Caco-2 (cell line): Measurements from ENCODE around the gene PALLD. TPM values are rescaled to one million over a fixed set of nuclear protein-coding genes. Genes with fewer than 3 reads are reported as not detected.
"Not testable (repeated sequence)": the region's sequence is repeated elsewhere in the genome, so short reads cannot be mapped to it uniquely, and the experiment has no call there.

Source experiments
- BruUV-seq: library from RNA; stranded (reverse); fragments of 400-500 nt; replicated peaks from 2 replicates; lab custom pipeline; 2021; lab: Mats Ljungman, UMichigan
- CTCF ChIA-PET: fragments of 300-600 bp; sonication (Branson Sonifier 250); formaldehyde crosslinking; loops from one replicate; lab custom pipeline; 2022; ENCODE audit warnings: antibody characterized with exemption; lab: Charles Lee
- POLR2A ChIA-PET: fragments of 300-600 bp; sonication (Branson Sonifier 250); formaldehyde crosslinking; loops from one replicate; lab custom pipeline; 2022; ENCODE audit warnings: antibody characterized with exemption; lab: Charles Lee
- DNase-seq, 2 experiments: peaks; one replicate each; pipeline versions ENCODE4 v3.0.0 to v3.0.0-alpha.2; 2020 to 2022
- H3K27me3 ChIP-seq: replicated peaks from 2 replicates; pipeline ENCODE4 v1.6.0; 2011; ENCODE audit warnings: low read length; ENCODE audit not compliant: control insufficient read depth, insufficient read depth
- H3K36me3 ChIP-seq: 2 replicates; pipeline ENCODE4 v1.5.1; 2011; ENCODE audit warnings: low read length; ENCODE audit not compliant: control insufficient read depth, insufficient read depth
- H3K4me1 ChIP-seq: fragments of 250-450 bp; sonication (Bioruptor Pico); 2 replicates; pipeline ENCODE4 v1.5.1; 2020; ENCODE audit warnings: mild to moderate bottlenecking
- H3K4me3 ChIP-seq: 2 replicates; pipeline ENCODE4 v1.5.1; 2011; ENCODE audit warnings: low read depth, mild to moderate bottlenecking, control low read depth, low read length
- H3K9me3 ChIP-seq: fragments of 250-450 bp; sonication (Bioruptor Pico); 2 replicates; pipeline ENCODE4 v1.5.1; 2020; ENCODE audit warnings: mild to moderate bottlenecking, moderate library complexity
- H3K27ac Mint-ChIP-seq: one replicate; pipeline ENCODE4 v1.8.0; 2022; ENCODE audit warnings: mixed read lengths; ENCODE audit not compliant: unreplicated experiment
- H3K27me3 Mint-ChIP-seq: one replicate; pipeline ENCODE4 v1.8.0; 2022; ENCODE audit warnings: mixed read lengths; ENCODE audit not compliant: insufficient read depth, unreplicated experiment
- H3K36me3 Mint-ChIP-seq: one replicate; pipeline ENCODE4 v1.8.0; 2022; ENCODE audit warnings: mild to moderate bottlenecking, mixed read lengths; ENCODE audit not compliant: insufficient read depth, unreplicated experiment
- H3K4me1 Mint-ChIP-seq: one replicate; pipeline ENCODE4 v1.8.0; 2022; ENCODE audit warnings: low read depth, mixed read lengths; ENCODE audit not compliant: unreplicated experiment
- H3K4me3 Mint-ChIP-seq: one replicate; pipeline ENCODE4 v1.8.0; 2022; ENCODE audit warnings: mild to moderate bottlenecking, moderate library complexity, mixed read lengths; ENCODE audit not compliant: unreplicated experiment
- H3K9me3 Mint-ChIP-seq: one replicate; pipeline ENCODE4 v1.8.0; 2022; ENCODE audit warnings: mixed read lengths; ENCODE audit not compliant: unreplicated experiment
- CTCF ChIP-seq, 2 experiments: fragments of 200-600 bp in 1 of 2; IDR thresholded peaks; 1 replicate in 1 of 2; 2 replicates in 1 of 2; pipeline versions ENCODE4 v1.5.1 to v1.8.0; 2011 to 2022; ENCODE audit warnings: antibody characterized with exemption in 1 of 2, control low read depth in 1 of 2, inconsistent platforms in 1 of 2, low read depth in 1 of 2, low read length in 1 of 2, mild to moderate bottlenecking in 1 of 2, moderate library complexity in 1 of 2; ENCODE audit not compliant: insufficient read depth in 1 of 2, severe bottlenecking in 1 of 2, unreplicated experiment in 1 of 2
- intact Hi-C: fragments of 100-400 bp; cut with micrococcal nuclease; formaldehyde crosslinking; loops from one replicate; pipeline ENCODE4 v1.10.0; 2022; ENCODE audit not compliant: unreplicated experiment
- total RNA-seq: library from RNA; stranded (reverse); gene quantifications from 2 replicates; pipeline ENCODE4 v1.2.3, GENCODE V29; 2022

The PALLD gene
- total RNA-seq, 1 experiment from 2014 or later, result 12.3 TPM

- no peak for TF ChIP-seq CTCF (IDR thresholded peaks at IDR 0.05; ENCODE audit: insufficient read depth in 1 of 2, low read depth in 1 of 2, low read length in 1 of 2, severe bottlenecking in 1 of 2, unreplicated experiment in 1 of 2)
- DNase-seq, result no peak
- no peaks in the 10 kb centered on the region for H3K9me3 Mint-ChIP-seq
- no peak overlapping the region for H3K4me3 Mint-ChIP-seq
- Histone ChIP-seq H3K4me3 (no peak overlapping the region), H3K36me3 (no peaks in the 10 kb centered on the region), H3K27me3 (no peaks in the 10 kb centered on the region), H3K4me1 (no peaks in the 10 kb centered on the region), H3K9me3 (no peaks in the 10 kb centered on the region)
- H3K27ac Mint-ChIP-seq, result no peak overlapping the region
- ChIA-PET POLR2A (no interaction called here), CTCF (interaction anchor here (0.6 kb wide), 1 partner anchor 70 kb away, joined by 3 read pairs; no protein-coding TSS in a partner anchor)
- intact Hi-C loops, result no loop called here
- no peaks in the 10 kb centered on the region for H3K4me1 Mint-ChIP-seq
- no TSS peak for BruUV-seq
- no peaks in the 10 kb centered on the region for H3K27me3 Mint-ChIP-seq
- H3K36me3 Mint-ChIP-seq, result no peaks in the 10 kb centered on the region
These were observed 307.3 kb downstream of the PALLD start for GRCh38 chr4:168804146-168804545.

- no peaks in the 10 kb centered on the region for H3K4me1 Mint-ChIP-seq
- no TSS peak for BruUV-seq
- H3K27me3 Mint-ChIP-seq, result no peaks in the 10 kb centered on the region
- peaks cover 9% of the 10 kb centered on the region for H3K9me3 Mint-ChIP-seq
- TF ChIP-seq CTCF (IDR thresholded peaks at IDR 0.05; ENCODE audit: insufficient read depth in 1 of 2, low read depth in 1 of 2, low read length in 1 of 2, severe bottlenecking in 1 of 2, unreplicated experiment in 1 of 2), result no peak
- Histone ChIP-seq H3K4me1 (no peaks in the 10 kb centered on the region), H3K9me3 (no peaks in the 10 kb centered on the region), H3K36me3 (no peaks in the 10 kb centered on the region), H3K4me3 (no peak overlapping the region), H3K27me3 (no peaks in the 10 kb centered on the region)
- ChIA-PET CTCF (no interaction called here), POLR2A (no interaction called here)
- no peak overlapping the region for H3K27ac Mint-ChIP-seq
- no peak for DNase-seq
- no peak overlapping the region for H3K4me3 Mint-ChIP-seq
- intact Hi-C loops, result no loop called here
- no peaks in the 10 kb centered on the region for H3K36me3 Mint-ChIP-seq
These were observed 308.5 kb downstream of the PALLD start for GRCh38 chr4:168805341-168805740.

DNA sequence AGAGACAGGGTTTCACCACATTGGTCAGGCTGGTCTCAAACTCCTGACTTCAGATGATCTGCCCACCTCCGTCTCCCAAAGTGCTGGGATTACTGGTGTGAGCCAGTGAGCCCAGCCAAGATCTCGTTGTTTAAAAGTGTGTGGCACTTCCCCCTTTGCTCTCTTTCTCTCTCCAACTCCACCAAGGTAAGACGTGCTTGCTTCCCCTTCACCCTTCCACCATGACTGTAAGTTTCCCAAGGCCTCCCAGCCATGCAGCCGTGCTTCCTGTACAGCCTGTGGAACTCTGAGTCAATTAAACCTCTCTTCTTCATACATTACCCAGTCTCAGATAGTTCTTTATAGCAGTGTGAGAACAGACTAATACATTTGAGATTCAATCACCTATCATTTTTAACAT lies 309.4 kb downstream of the PALLD start:
- H3K36me3 ChIP-seq, H3K4me3 ChIP-seq, H3K4me1 Mint-ChIP-seq, H3K4me1 ChIP-seq, POLR2A ChIA-PET, intact Hi-C loops, H3K27ac Mint-ChIP-seq, H3K9me3 Mint-ChIP-seq, H3K27me3 ChIP-seq, H3K27me3 Mint-ChIP-seq, H3K4me3 Mint-ChIP-seq, H3K36me3 Mint-ChIP-seq, H3K9me3 ChIP-seq, BruUV-seq, CTCF ChIA-PET, DNase-seq: not testable (repeated sequence)

GRCh38 chr4:168811207-168811606 lies 314.4 kb downstream of the PALLD start:
- intact Hi-C loops, result no loop called here
- Mint-ChIP-seq H3K36me3 (no peaks in the 10 kb centered on the region), H3K27ac (peak overlapping the region; percentile 6), H3K4me1 (no peaks in the 10 kb centered on the region), H3K9me3 (peaks cover 10% of the 10 kb centered on the region), H3K4me3 (no peak overlapping the region), H3K27me3 (no peaks in the 10 kb centered on the region)
- ChIA-PET CTCF (no interaction called here), POLR2A (interaction anchor here (1.2 kb wide), 1 partner anchor 53 kb away, joined by 4 read pairs; no protein-coding TSS in a partner anchor)
- H3K27me3 ChIP-seq, result no peaks in the 10 kb centered on the region
- H3K36me3 ChIP-seq, result no peaks in the 10 kb centered on the region
- no TSS peak for BruUV-seq
- no peak for DNase-seq
- H3K4me3 ChIP-seq, result no peak overlapping the region
- TF ChIP-seq CTCF (IDR thresholded peaks at IDR 0.05; ENCODE audit: insufficient read depth in 1 of 2, low read depth in 1 of 2, low read length in 1 of 2, severe bottlenecking in 1 of 2, unreplicated experiment in 1 of 2), result no peak
- no peaks in the 10 kb centered on the region for H3K9me3 ChIP-seq
- H3K4me1 ChIP-seq, result peaks cover 10% of the 10 kb centered on the region
